WERI-Rb-1 (cell line): ENCODE results near the gene ENPP3.

ENCODE experiments used
- DNase-seq: peaks from one replicate; pipeline ENCODE4 v3.0.0-alpha.2; 2020
- H3K27ac ChIP-seq: fragments of 250-450 bp; sonication (Bioruptor Pico); 2 replicates; pipeline ENCODE4 v1.5.1; 2020; ENCODE audit warnings: mild to moderate bottlenecking, moderate library complexity
- H3K27me3 ChIP-seq: fragments of 250-450 bp; sonication (Bioruptor Pico); 2 replicates; pipeline ENCODE4 v1.5.1; 2021; ENCODE audit warnings: mild to moderate bottlenecking, low read depth, moderate library complexity; ENCODE audit not compliant: insufficient read depth, severe bottlenecking
- H3K36me3 ChIP-seq: fragments of 250-450 bp; sonication (Bioruptor Pico); 2 replicates; pipeline ENCODE4 v1.5.1; 2020; ENCODE audit warnings: mild to moderate bottlenecking, moderate library complexity
- H3K4me3 ChIP-seq: 2 replicates; pipeline ENCODE4 v1.5.1; 2011; ENCODE audit warnings: low read depth, mild to moderate bottlenecking, control low read depth, low read length
- H3K9me3 ChIP-seq: fragments of 250-450 bp; sonication (Bioruptor Pico); 2 replicates; pipeline ENCODE4 v1.5.1; 2021; ENCODE audit warnings: mild to moderate bottlenecking, moderate library complexity; ENCODE audit not compliant: severe bottlenecking
- TF ChIP-seq, protein P1 (sequence below): IDR thresholded peaks from 2 replicates; pipeline ENCODE4 v1.5.1; 2011; ENCODE audit warnings: low read depth, mild to moderate bottlenecking, control low read depth, inconsistent platforms, low read length

ENPP3 gene

DNA sequence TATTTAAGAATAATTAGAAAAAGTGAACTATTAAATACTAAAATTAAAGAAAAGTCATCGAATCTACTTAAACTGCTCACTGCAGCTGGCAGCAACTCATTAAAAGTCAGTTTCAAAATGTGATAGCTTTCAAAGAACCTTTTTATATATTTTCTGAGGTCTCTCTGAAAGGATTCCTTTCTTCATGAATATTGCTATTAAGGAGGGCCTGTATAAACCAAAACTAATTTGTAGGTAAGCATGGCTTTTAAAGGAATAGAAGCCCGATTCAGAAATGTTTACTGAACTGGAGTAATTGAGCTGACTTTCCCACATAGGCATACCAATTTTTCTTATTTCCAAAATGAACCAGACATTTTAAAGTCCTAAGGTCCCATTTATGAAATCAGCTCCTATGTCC, 129.5 kb downstream of the ENPP3 start:
- Histone ChIP-seq H3K9me3 (no peaks in the 10 kb centered on the region), H3K27ac (no peak overlapping the region), H3K27me3 (peaks cover 5% of the 10 kb centered on the region), H3K36me3 (no peaks in the 10 kb centered on the region), H3K4me3 (no peak overlapping the region)
- TF ChIP-seq, protein P1, sequence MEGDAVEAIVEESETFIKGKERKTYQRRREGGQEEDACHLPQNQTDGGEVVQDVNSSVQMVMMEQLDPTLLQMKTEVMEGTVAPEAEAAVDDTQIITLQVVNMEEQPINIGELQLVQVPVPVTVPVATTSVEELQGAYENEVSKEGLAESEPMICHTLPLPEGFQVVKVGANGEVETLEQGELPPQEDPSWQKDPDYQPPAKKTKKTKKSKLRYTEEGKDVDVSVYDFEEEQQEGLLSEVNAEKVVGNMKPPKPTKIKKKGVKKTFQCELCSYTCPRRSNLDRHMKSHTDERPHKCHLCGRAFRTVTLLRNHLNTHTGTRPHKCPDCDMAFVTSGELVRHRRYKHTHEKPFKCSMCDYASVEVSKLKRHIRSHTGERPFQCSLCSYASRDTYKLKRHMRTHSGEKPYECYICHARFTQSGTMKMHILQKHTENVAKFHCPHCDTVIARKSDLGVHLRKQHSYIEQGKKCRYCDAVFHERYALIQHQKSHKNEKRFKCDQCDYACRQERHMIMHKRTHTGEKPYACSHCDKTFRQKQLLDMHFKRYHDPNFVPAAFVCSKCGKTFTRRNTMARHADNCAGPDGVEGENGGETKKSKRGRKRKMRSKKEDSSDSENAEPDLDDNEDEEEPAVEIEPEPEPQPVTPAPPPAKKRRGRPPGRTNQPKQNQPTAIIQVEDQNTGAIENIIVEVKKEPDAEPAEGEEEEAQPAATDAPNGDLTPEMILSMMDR: no peak
- DNase-seq: no peak

GRCh38 chr6:131768964-131769363, 131.9 kb downstream of the ENPP3 start:
- Histone ChIP-seq H3K27ac (no peak overlapping the region), H3K9me3 (no peaks in the 10 kb centered on the region), H3K27me3 (peaks cover 11% of the 10 kb centered on the region), H3K4me3 (no peak overlapping the region), H3K36me3 (no peaks in the 10 kb centered on the region)
- DNase-seq: no peak
- TF ChIP-seq, protein P1: no peak

- H3K9me3 ChIP-seq: no peaks in the 10 kb centered on the region
- no peak for DNase-seq
- H3K36me3 ChIP-seq: no peaks in the 10 kb centered on the region
- TF ChIP-seq, protein P1: no peak
- no peak overlapping the region for H3K4me3 ChIP-seq
- no peak overlapping the region for H3K27ac ChIP-seq
- H3K27me3 ChIP-seq: peaks cover 11% of the 10 kb centered on the region
Observed at GRCh38 chr6:131769385-131770141, 132.5 kb downstream of the ENPP3 start.

DNA sequence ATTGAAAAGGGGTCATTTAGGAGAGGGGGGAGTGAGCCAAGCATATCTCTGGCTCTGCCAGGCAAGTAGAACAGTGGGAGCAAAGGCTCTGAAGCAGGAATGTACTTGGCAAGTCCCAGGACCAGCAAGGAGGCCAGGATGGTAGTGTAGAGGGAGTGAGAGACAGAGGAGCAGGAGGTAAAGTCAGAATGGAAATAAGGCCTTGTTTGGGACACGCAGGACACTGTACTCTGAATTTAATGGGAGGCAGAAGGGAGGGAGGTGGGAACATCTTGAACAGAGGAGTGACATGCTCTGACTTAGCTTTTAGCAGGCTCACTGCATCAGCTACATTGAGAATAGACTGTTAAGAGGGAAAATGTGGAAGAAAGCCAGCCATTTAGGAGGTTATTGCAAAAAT, 133.7 kb downstream of the ENPP3 start:
- peaks cover 11% of the 10 kb centered on the region for H3K27me3 ChIP-seq
- TF ChIP-seq, protein P1: no peak
- no peaks in the 10 kb centered on the region for H3K9me3 ChIP-seq
- H3K27ac ChIP-seq: no peak overlapping the region
- H3K4me3 ChIP-seq: no peak overlapping the region
- DNase-seq: no peak
- no peaks in the 10 kb centered on the region for H3K36me3 ChIP-seq

GRCh38 chr6:131773284-131773950, 136.3 kb downstream of the ENPP3 start:
- DNase-seq: no peak
- H3K4me3 ChIP-seq: no peak overlapping the region
- H3K27me3 ChIP-seq: peaks cover 15% of the 10 kb centered on the region
- TF ChIP-seq, protein P1: no peak
- H3K27ac ChIP-seq: no peak overlapping the region
- no peaks in the 10 kb centered on the region for H3K9me3 ChIP-seq
- no peaks in the 10 kb centered on the region for H3K36me3 ChIP-seq
